B cell (primary cell): Measurements from ENCODE around the gene DAGLB. TPM values are rescaled to one million over a fixed set of nuclear protein-coding genes. Genes with fewer than 3 reads are reported as not detected.

ENCODE experiments used
- ATAC-seq: fragments of 200-7000 bp; cut with Tn5 transposase; one replicate; pipeline ENCODE4 v1.10.0; 2021; ENCODE audit warnings: low read depth, mild to moderate bottlenecking, moderate number of reproducible peaks, moderate library complexity
- CTCF ChIA-PET: fragments of 350-600 bp; sonication (Branson Sonifier 250); formaldehyde crosslinking; loops from one replicate; lab custom pipeline; 2021; ENCODE audit warnings: antibody characterized with exemption, inconsistent platforms; lab: Charles Lee
- POLR2A ChIA-PET: fragments of 350-600 bp; sonication (Branson Sonifier 250); formaldehyde crosslinking; loops from one replicate; lab custom pipeline; 2021; ENCODE audit warnings: antibody characterized with exemption; lab: Charles Lee
- DNase-seq: peaks from one replicate; pipeline ENCODE4 v3.0.0; 2013
- H2AFZ ChIP-seq: 2 replicates; pipeline ENCODE4 v1.6.1; 2012; ENCODE audit warnings: mild to moderate bottlenecking, low read depth, low read length; ENCODE audit not compliant: insufficient read depth, poor library complexity, severe bottlenecking
- H3K27ac ChIP-seq, 2 donors: 1 replicate in 1 of 2; 2 replicates in 1 of 2; pipeline ENCODE4 v1.5.1; 2012 to 2013; ENCODE audit warnings: low read length in 2 of 2, mild to moderate bottlenecking in 2 of 2, moderate library complexity in 1 of 2
- H3K27me3 ChIP-seq, 4 experiments: fragments of 200-600 bp in 1 of 4; sonication (generic) in 1 of 4; replicated peaks in 1 of 4; 1 replicate in 2 of 4; 2 replicates in 2 of 4; pipeline versions ENCODE4 v1.6.1 to v1.7.0; 2013 to 2016; ENCODE audit warnings: low read length in 3 of 4, mild to moderate bottlenecking in 2 of 4, mixed read lengths in 1 of 4, moderate library complexity in 1 of 4; ENCODE audit not compliant: insufficient read depth in 4 of 4, control insufficient read depth in 3 of 4; ENCODE audit errors: control extremely low read depth in 1 of 4
- H3K36me3 ChIP-seq, 2 experiments: replicated peaks in 1 of 2; 1 replicate in 1 of 2; 2 replicates in 1 of 2; pipeline versions ENCODE4 v1.6.1 to v1.7.1; 2013; ENCODE audit warnings: low read length in 1 of 2; ENCODE audit not compliant: insufficient read depth in 2 of 2, control insufficient read depth in 1 of 2; ENCODE audit errors: control extremely low read depth in 1 of 2, extremely low read depth in 1 of 2
- H3K4me1 ChIP-seq, 2 donors: fragments of 200-600 bp in 1 of 2; sonication (generic) in 1 of 2; 1 replicate in 1 of 2; 2 replicates in 1 of 2; pipeline versions ENCODE4 v1.5.1 to v1.6.1; 2013 to 2017; ENCODE audit warnings: low read length in 2 of 2; ENCODE audit not compliant: control insufficient read depth in 2 of 2, insufficient read depth in 2 of 2
- H3K4me2 ChIP-seq: replicated peaks from 2 replicates; pipeline ENCODE3; 2012; ENCODE audit warnings: mild to moderate bottlenecking, low read depth, low read length; ENCODE audit not compliant: poor library complexity, severe bottlenecking
- H3K4me3 ChIP-seq, 5 experiments: fragments of 200-600 bp in 1 of 5; sonication (generic) in 1 of 5; 1 replicate in 3 of 5; 2 replicates in 2 of 5; pipeline versions ENCODE4 v1.5.1 to v1.7.0; 2011 to 2016; ENCODE audit warnings: low read length in 4 of 5, mild to moderate bottlenecking in 4 of 5, low read depth in 2 of 5, control low read depth in 1 of 5, moderate library complexity in 1 of 5; ENCODE audit not compliant: insufficient read depth in 1 of 5; ENCODE audit errors: control extremely low read depth in 1 of 5, extremely low read depth in 1 of 5
- H3K79me2 ChIP-seq: fragments of 200-600 bp; sonication (generic); one replicate; pipeline ENCODE4 v1.6.0; 2016; ENCODE audit warnings: low read length; ENCODE audit not compliant: control insufficient read depth, insufficient read depth
- H3K9ac ChIP-seq: fragments of 200-600 bp; sonication (generic); 2 replicates; pipeline ENCODE4 v1.6.1; 2017; ENCODE audit warnings: mild to moderate bottlenecking, low read length, moderate library complexity
- H3K9me3 ChIP-seq, 3 donors: one replicate each; pipeline versions ENCODE4 v1.6.1 to v1.7.1; 2013; ENCODE audit warnings: low read length in 2 of 3; ENCODE audit not compliant: control insufficient read depth in 2 of 3, insufficient read depth in 1 of 3; ENCODE audit errors: control extremely low read depth in 1 of 3
- H4K20me1 ChIP-seq: 2 replicates; pipeline ENCODE4 v1.6.0; 2012; ENCODE audit warnings: mild to moderate bottlenecking, low read length; ENCODE audit not compliant: insufficient read depth, control insufficient read depth, poor library complexity, severe bottlenecking
- H3K27ac Mint-ChIP-seq: one replicate; pipeline ENCODE4 v1.8.0; 2021; ENCODE audit warnings: mixed read lengths
- H3K27me3 Mint-ChIP-seq: one replicate; pipeline ENCODE4 v1.8.0; 2021; ENCODE audit warnings: mixed read lengths
- H3K4me1 Mint-ChIP-seq: one replicate; pipeline ENCODE4 v1.8.0; 2021; ENCODE audit warnings: mixed read lengths
- H3K4me3 Mint-ChIP-seq: one replicate; pipeline ENCODE4 v1.8.0; 2021; ENCODE audit warnings: mixed read lengths
- H3K9me3 Mint-ChIP-seq: one replicate; pipeline ENCODE4 v1.8.0; 2022; ENCODE audit warnings: mixed read lengths; ENCODE audit not compliant: insufficient read depth
- CTCF ChIP-seq: fragments of 200-600 bp; IDR thresholded peaks from one replicate; pipeline ENCODE4 v1.8.0; 2022; ENCODE audit warnings: antibody characterized with exemption, mild to moderate bottlenecking
- EZH2 ChIP-seq: IDR thresholded peaks from 2 replicates; pipeline ENCODE4 v1.6.1; 2012; ENCODE audit warnings: borderline replicate concordance, low read depth, mild to moderate bottlenecking, moderate library complexity, low read length; ENCODE audit not compliant: insufficient read depth, poor library complexity, severe bottlenecking
- WGBS: methylation state at CpG from one replicate; pipeline ENCODE4 v1.1.5; 2013; ENCODE audit warnings: missing lambda C conversion rate; ENCODE audit not compliant: insufficient coverage; 5-methylcytosine and 5-hydroxymethylcytosine counted together
- intact Hi-C: fragments of 100-400 bp; cut with micrococcal nuclease; formaldehyde crosslinking; loops from one replicate; pipeline ENCODE4 v1.10.0; 2022
- polyA plus RNA-seq: library from polyadenylated mRNA; depleted of rRNA; stranded (reverse); fragments of >200 nt; gene quantifications from 2 replicates; pipeline ENCODE4 v1.2.3, GENCODE V29; 2012
- total RNA-seq, 2 donors: library from RNA; stranded (reverse); fragments of 120-200 nt in 1 of 2; gene quantifications; 1 replicate in 1 of 2; 2 replicates in 1 of 2; pipeline versions ENCODE4 v1.2.3 to v1.2.4, GENCODE V29; 2013 to 2022

Gene DAGLB
- total and polyA plus RNA-seq, 2 donors (not counting 1 experiment from before 2014, with no cell fraction given), result 25.2 to 29.6 TPM

DNA sequence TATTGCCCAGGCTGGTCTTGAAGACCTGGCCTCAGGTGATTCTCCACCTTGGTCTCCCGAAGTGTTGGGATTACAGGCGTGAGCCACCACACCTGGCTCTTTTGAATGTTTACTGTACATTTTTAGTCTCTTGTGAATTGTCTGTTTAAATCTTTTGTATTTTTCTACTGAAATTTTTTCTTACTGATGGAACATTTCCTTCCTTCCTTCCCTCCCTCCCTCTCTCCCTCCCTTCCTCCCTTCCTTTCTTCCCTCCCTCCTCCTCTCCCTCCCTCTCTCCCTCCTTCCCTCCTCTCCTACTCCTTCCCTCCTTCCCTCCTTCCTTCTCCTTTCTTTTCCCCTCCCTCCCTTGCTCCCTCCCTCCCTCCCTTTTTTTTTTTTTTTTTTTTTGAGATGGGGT, 58.0 kb downstream of the DAGLB start:
- H3K27ac Mint-ChIP-seq, result no peak overlapping the region
- no peaks in the 10 kb centered on the region for H3K9me3 Mint-ChIP-seq
- no peaks in the 10 kb centered on the region for H3K9me3 ChIP-seq
- peaks cover 45% of the 10 kb centered on the region for H3K4me1 Mint-ChIP-seq
- H3K4me2 ChIP-seq, result no peak overlapping the region
- no peak overlapping the region for H3K9ac ChIP-seq
- no peak overlapping the region for H3K4me3 Mint-ChIP-seq
- 100% methylated on average over 1 of the region's 2 CpGs for WGBS
- no peak overlapping the region for H3K27ac ChIP-seq
- no peak overlapping the region for H2AFZ ChIP-seq
- ATAC-seq (no peak), DNase-seq (no peak)
- H3K4me3 ChIP-seq, result no peak overlapping the region
- H4K20me1 ChIP-seq, result peaks cover 62% of the 10 kb centered on the region
- no peaks in the 10 kb centered on the region for H3K27me3 Mint-ChIP-seq
- ChIA-PET CTCF (no interaction called here), POLR2A (interaction anchor here (0.6 kb wide), 1 partner anchor 13 kb away, joined by 8 read pairs; no protein-coding TSS in a partner anchor)
- H3K27me3 ChIP-seq, result no peaks in the 10 kb centered on the region
- intact Hi-C loops, result loop anchor here (5.0 kb wide), 1 partner anchor 37 kb away; no protein-coding TSS in a partner anchor
- peaks cover 99% of the 10 kb centered on the region for H3K79me2 ChIP-seq
- peaks cover 18 to 37% of the 10 kb centered on the region in 2 donors for H3K4me1 ChIP-seq
- H3K36me3 ChIP-seq, result peaks cover 2 to 53% of the 10 kb centered on the region in 2 experiments
- TF ChIP-seq EZH2, result no peak
- TF ChIP-seq CTCF, result no peak

DNA sequence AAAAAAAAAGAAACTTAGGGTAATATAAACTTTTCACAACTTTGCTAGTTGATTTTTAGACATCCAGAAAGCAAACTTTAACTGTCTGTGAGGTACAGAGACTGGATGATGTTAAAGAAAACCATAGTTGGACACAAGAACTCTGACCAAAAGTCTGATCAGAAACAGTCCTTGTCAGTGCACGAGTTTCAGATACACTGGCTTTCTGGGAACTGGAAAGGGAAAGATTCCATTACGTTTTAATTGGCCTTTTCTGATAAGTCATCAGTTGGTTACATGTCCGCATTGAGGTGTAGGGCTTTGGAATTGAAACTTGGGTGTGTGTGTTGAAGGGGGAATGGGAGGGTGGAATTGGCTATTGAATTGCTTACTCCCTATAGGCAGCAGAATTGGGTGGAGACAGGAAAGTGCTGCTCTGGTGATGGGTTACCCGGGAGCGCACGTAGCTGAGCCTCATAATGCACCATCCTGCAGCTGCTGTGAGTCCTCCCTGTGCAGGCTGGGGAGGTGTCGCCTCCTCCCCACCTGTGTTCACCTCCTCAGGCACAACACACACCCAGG, 59.9 kb downstream of the DAGLB start:
- Histone ChIP-seq H4K20me1 (peaks cover 70% of the 10 kb centered on the region), H3K27me3 (no peaks in the 10 kb centered on the region), H3K27ac (no peak overlapping the region), H3K36me3 (peaks cover 2 to 43% of the 10 kb centered on the region in 2 experiments), H3K4me1 (peaks cover 23 to 34% of the 10 kb centered on the region in 2 donors), H2AFZ (no peak overlapping the region), H3K4me2 (no peak overlapping the region), H3K4me3 (no peak overlapping the region), H3K9ac (no peak overlapping the region), H3K9me3 (no peaks in the 10 kb centered on the region), H3K79me2 (peaks cover 98% of the 10 kb centered on the region)
- no peak overlapping the region for H3K27ac Mint-ChIP-seq
- 90% methylated on average over 3 of the region's 7 CpGs for WGBS
- H3K27me3 Mint-ChIP-seq, result no peaks in the 10 kb centered on the region
- TF ChIP-seq EZH2 (no peak), CTCF (no peak)
- no peak for ATAC-seq
- peaks cover 40% of the 10 kb centered on the region for H3K4me1 Mint-ChIP-seq
- intact Hi-C loops, result loop anchor here (5.0 kb wide), 1 partner anchor 36 kb away; no protein-coding TSS in a partner anchor
- POLR2A ChIA-PET, result no interaction called here
- H3K4me3 Mint-ChIP-seq, result no peak overlapping the region
- no peak for DNase-seq
- H3K9me3 Mint-ChIP-seq, result no peaks in the 10 kb centered on the region
- CTCF ChIA-PET, result no interaction called here
